HepG2 (cell line): ENCODE results near the gene NLE1. TPM values are rescaled to one million over a fixed set of nuclear protein-coding genes. Genes with fewer than 3 reads are reported as not detected.
A peak's percentile ranks its signal among the peaks of the same experiment; 100 is the strongest.

Source experiments
- ATAC-seq: fragments of 200-7000 bp; cut with Tn5 transposase; 3 replicates; pipeline ENCODE4 v1.9.1; 2020; ENCODE audit warnings: mild to moderate bottlenecking, moderate library complexity
- BruUV-seq: library from RNA; stranded (reverse); fragments of 400-500 nt; replicated peaks from 2 replicates; lab custom pipeline; 2021; lab: Mats Ljungman, UMichigan
- CTCF ChIA-PET: fragments of 300-600 bp; formaldehyde crosslinking; extraction: SDS; loops from one replicate; lab custom pipeline; 2021; ENCODE audit warnings: low total read pairs, inconsistent platforms, low intra/inter-chr PET ratio; lab: Yijun Ruan, JAX
- POLR2A ChIA-PET: fragments of 350-600 bp; sonication (Branson Sonifier 250); formaldehyde crosslinking; loops from one replicate; lab custom pipeline; 2020; ENCODE audit warnings: antibody characterized with exemption, inconsistent platforms; lab: Yijun Ruan, JAX
- DNase-seq: peaks from one replicate; pipeline ENCODE4 v3.0.0-alpha.2; 2015; ENCODE audit warnings: low spot score
- FAIRE-seq: peaks from 3 replicates; lab custom pipeline; 2011; peaks lifted over from hg19 to GRCh38; lab: Jason Lieb, UNC
- H2AFZ ChIP-seq: one replicate; pipeline ENCODE4 v1.6.1; 2011; ENCODE audit warnings: low read length, inconsistent platforms
- H3K27ac ChIP-seq: fragments of 300-600 bp; 3 replicates; pipeline ENCODE4 v1.8.0; 2011; ENCODE audit warnings: mixed run types, mild to moderate bottlenecking, mixed read lengths, low read length, inconsistent platforms; ENCODE audit not compliant: insufficient read depth; ENCODE audit errors: extremely low read length
- H3K27me3 ChIP-seq, 2 experiments: fragments of 200-600 bp in 1 of 2; 2 replicates in 1 of 2; 3 replicates in 1 of 2; pipeline versions ENCODE4 v1.6.0 to v1.8.0; 2011; ENCODE audit warnings: low read length in 2 of 2, mild to moderate bottlenecking in 2 of 2, moderate library complexity in 2 of 2, inconsistent platforms in 1 of 2; ENCODE audit not compliant: insufficient read depth in 2 of 2, control insufficient read depth in 1 of 2
- H3K36me3 ChIP-seq, 2 experiments: fragments of 200-600 bp in 1 of 2; replicated peaks in 1 of 2; 2 replicates in 1 of 2; 3 replicates in 1 of 2; pipeline versions ENCODE4 v1.5.1 to v1.8.0; 2011; ENCODE audit warnings: low read length in 2 of 2, inconsistent platforms in 1 of 2; ENCODE audit not compliant: insufficient read depth in 2 of 2, control insufficient read depth in 1 of 2
- H3K4me1 ChIP-seq: 2 replicates; pipeline ENCODE4 v1.5.1; 2012; ENCODE audit warnings: low read length, inconsistent platforms; ENCODE audit not compliant: insufficient read depth
- H3K4me2 ChIP-seq: 2 replicates; pipeline ENCODE4 v1.6.0; 2011; ENCODE audit warnings: low read depth, low read length, inconsistent platforms
- H3K4me3 ChIP-seq, 3 experiments: fragments of 200-600 bp in 1 of 3; sonication (generic), shearing (Covaris generic) in 1 of 3; replicated peaks in 1 of 3; 2 replicates each; pipeline ENCODE4 v1.5.1; 2011 to 2016; ENCODE audit warnings: low read length in 3 of 3, inconsistent platforms in 2 of 3, low read depth in 2 of 3, mild to moderate bottlenecking in 2 of 3, control low read depth in 1 of 3, mixed read lengths in 1 of 3; ENCODE audit not compliant: insufficient read depth in 1 of 3
- H3K79me2 ChIP-seq: one replicate; pipeline ENCODE4 v1.6.1; 2011; ENCODE audit warnings: low read length, inconsistent platforms; ENCODE audit not compliant: insufficient read depth
- H3K9ac ChIP-seq: 2 replicates; pipeline ENCODE4 v1.6.0; 2011; ENCODE audit warnings: mild to moderate bottlenecking, low read depth, low read length, inconsistent platforms; ENCODE audit not compliant: insufficient read depth
- H3K9me3 ChIP-seq: 2 replicates; pipeline ENCODE4 v1.5.1; 2012; ENCODE audit warnings: mild to moderate bottlenecking, low read length
- H4K20me1 ChIP-seq: 2 replicates; pipeline ENCODE4 v1.6.0; 2011; ENCODE audit warnings: inconsistent platforms, mild to moderate bottlenecking, low read length, moderate library complexity; ENCODE audit not compliant: insufficient read depth
- POLR2G ChIP-seq: fragments of 200-400 bp; formaldehyde crosslinking; IDR thresholded peaks from 2 replicates; pipeline ENCODE4 v1.6.1; 2018; ENCODE audit warnings: mild to moderate bottlenecking, low read depth, low read length, moderate library complexity
- ZFP41 ChIP-seq: sonication (generic); formaldehyde crosslinking; IDR thresholded peaks from 2 replicates; pipeline ENCODE4 v1.4.0; 2020; ENCODE audit warnings: mild to moderate bottlenecking, missing genetic modification reagents, borderline replicate concordance
- WGBS: methylation state at CpG from one replicate; pipeline ENCODE4 v1.1.6; 2017; ENCODE audit warnings: low lambda C conversion rate; 5-methylcytosine and 5-hydroxymethylcytosine counted together
- in situ Hi-C: cut with HindIII; loops from 2 replicates; pipeline ENCODE4 v1.10.0; 2017; ENCODE audit warnings: low pct_unique_long_range_greater_than_20kb; ENCODE audit not compliant: extremely low pct_ligation_motif_present
- intact Hi-C: fragments of 100-400 bp; cut with micrococcal nuclease; formaldehyde crosslinking; loops from one replicate; pipeline ENCODE4 v1.10.0; 2022; ENCODE audit not compliant: unreplicated experiment
- polyA plus RNA-seq, 8 experiments: library from polyadenylated mRNA; depleted of rRNA in 3 of 8; stranded (reverse) in 7 of 8; unstranded in 1 of 8; fragments of >200 nt; fragmentation: Illumina TruSeq in 4 of 8; extraction: Trizol in 4 of 8; gene quantifications; 2 replicates each; pipeline versions ENCODE4 v1.2.1 to v1.2.3, GENCODE V29; 2011 to 2016; ENCODE audit warnings: low read depth in 4 of 8, missing spikeins in 1 of 8, mixed read lengths in 1 of 8; ENCODE audit not compliant: insufficient read depth in 1 of 8
- total RNA-seq, 5 experiments: library from RNA; depleted of rRNA; stranded (reverse); fragments of >200 nt; fragmentation: Illumina TruSeq; extraction: Trizol; gene quantifications; 2 replicates each; pipeline ENCODE4 v1.2.3, GENCODE V29; 2016; ENCODE audit warnings: low read depth in 1 of 5
- TF ChIP-seq, protein P1 (sequence below): sonication (generic); formaldehyde crosslinking; IDR thresholded peaks from 2 replicates; pipeline ENCODE4 v1.4.0; 2020; ENCODE audit warnings: mild to moderate bottlenecking, missing genetic modification reagents
- TF ChIP-seq, protein P2 (sequence below): sonication (generic); formaldehyde crosslinking; IDR thresholded peaks from 2 replicates; pipeline ENCODE4 v1.5.1; 2020; ENCODE audit warnings: missing genetic modification reagents, mild to moderate bottlenecking, borderline replicate concordance
- TF ChIP-seq, protein P3 (sequence below): sonication (generic); formaldehyde crosslinking; IDR thresholded peaks from 2 replicates; pipeline ENCODE4 v1.4.0; 2020; ENCODE audit warnings: low read depth, mild to moderate bottlenecking, missing genetic modification reagents

The NLE1 gene
- total and polyA plus RNA-seq, 2 of the 13 experiments (the other 11 are each of a cell fraction or from before 2014, with no cell fraction given): 20.3 to 34.5 TPM

DNA sequence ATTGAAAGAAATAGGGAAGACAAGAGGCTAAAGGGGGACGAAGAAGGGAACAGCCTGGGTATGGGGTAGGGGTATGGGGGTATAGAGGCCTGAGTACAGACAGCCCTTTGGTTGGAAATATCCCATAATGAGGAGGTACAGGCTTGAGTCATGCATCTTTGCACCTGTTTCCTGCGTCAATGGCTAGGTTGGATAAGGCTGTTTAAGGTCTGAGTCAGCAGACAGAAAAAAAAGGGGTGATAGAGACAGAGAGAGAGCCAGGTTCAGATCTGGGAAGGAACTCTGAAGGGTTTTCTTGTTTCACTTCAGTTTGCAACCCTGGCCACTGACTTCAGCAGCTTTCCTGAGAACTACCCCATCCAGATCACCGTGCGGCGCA, 12.1 kb downstream of the NLE1 start:
- Histone ChIP-seq H3K4me3 (no peak overlapping the region), H3K9me3 (no peaks in the 10 kb centered on the region), H3K4me2 (no peak overlapping the region), H4K20me1 (no peaks in the 10 kb centered on the region), H2AFZ (no peak overlapping the region), H3K36me3 (peaks cover 9 to 35% of the 10 kb centered on the region in 2 experiments), H3K79me2 (no peaks in the 10 kb centered on the region), H3K27ac (no peak overlapping the region), H3K27me3 (no peaks in the 10 kb centered on the region), H3K9ac (no peak overlapping the region), H3K4me1 (no peaks in the 10 kb centered on the region)
- ATAC-seq: no peak
- POLR2A ChIA-PET: interaction anchor here (1.4 kb wide), 1 partner anchor 17 kb away, joined by 4 read pairs; the partner anchor contains the start of gene UNC45B
- no TSS peak for BruUV-seq
- TF ChIP-seq, protein P1, sequence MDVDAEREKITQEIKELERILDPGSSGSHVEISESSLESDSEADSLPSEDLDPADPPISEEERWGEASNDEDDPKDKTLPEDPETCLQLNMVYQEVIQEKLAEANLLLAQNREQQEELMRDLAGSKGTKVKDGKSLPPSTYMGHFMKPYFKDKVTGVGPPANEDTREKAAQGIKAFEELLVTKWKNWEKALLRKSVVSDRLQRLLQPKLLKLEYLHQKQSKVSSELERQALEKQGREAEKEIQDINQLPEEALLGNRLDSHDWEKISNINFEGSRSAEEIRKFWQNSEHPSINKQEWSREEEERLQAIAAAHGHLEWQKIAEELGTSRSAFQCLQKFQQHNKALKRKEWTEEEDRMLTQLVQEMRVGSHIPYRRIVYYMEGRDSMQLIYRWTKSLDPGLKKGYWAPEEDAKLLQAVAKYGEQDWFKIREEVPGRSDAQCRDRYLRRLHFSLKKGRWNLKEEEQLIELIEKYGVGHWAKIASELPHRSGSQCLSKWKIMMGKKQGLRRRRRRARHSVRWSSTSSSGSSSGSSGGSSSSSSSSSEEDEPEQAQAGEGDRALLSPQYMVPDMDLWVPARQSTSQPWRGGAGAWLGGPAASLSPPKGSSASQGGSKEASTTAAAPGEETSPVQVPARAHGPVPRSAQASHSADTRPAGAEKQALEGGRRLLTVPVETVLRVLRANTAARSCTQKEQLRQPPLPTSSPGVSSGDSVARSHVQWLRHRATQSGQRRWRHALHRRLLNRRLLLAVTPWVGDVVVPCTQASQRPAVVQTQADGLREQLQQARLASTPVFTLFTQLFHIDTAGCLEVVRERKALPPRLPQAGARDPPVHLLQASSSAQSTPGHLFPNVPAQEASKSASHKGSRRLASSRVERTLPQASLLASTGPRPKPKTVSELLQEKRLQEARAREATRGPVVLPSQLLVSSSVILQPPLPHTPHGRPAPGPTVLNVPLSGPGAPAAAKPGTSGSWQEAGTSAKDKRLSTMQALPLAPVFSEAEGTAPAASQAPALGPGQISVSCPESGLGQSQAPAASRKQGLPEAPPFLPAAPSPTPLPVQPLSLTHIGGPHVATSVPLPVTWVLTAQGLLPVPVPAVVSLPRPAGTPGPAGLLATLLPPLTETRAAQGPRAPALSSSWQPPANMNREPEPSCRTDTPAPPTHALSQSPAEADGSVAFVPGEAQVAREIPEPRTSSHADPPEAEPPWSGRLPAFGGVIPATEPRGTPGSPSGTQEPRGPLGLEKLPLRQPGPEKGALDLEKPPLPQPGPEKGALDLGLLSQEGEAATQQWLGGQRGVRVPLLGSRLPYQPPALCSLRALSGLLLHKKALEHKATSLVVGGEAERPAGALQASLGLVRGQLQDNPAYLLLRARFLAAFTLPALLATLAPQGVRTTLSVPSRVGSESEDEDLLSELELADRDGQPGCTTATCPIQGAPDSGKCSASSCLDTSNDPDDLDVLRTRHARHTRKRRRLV (CRISPR knock-in tag): no peak
- TF ChIP-seq, protein P2, sequence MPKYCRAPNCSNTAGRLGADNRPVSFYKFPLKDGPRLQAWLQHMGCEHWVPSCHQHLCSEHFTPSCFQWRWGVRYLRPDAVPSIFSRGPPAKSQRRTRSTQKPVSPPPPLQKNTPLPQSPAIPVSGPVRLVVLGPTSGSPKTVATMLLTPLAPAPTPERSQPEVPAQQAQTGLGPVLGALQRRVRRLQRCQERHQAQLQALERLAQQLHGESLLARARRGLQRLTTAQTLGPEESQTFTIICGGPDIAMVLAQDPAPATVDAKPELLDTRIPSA (CRISPR knock-in tag): no peak
- TF ChIP-seq, protein P3, sequence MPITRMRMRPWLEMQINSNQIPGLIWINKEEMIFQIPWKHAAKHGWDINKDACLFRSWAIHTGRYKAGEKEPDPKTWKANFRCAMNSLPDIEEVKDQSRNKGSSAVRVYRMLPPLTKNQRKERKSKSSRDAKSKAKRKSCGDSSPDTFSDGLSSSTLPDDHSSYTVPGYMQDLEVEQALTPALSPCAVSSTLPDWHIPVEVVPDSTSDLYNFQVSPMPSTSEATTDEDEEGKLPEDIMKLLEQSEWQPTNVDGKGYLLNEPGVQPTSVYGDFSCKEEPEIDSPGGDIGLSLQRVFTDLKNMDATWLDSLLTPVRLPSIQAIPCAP (CRISPR knock-in tag): no peak
- TF ChIP-seq ZFP41 (no peak), POLR2G (0 out of 2 replicates have a peak, but pooled peaks have one; percentile 17)
- CTCF ChIA-PET: no interaction called here
- intact Hi-C loops (no loop called here), in situ Hi-C loops (loop anchor here (10.0 kb wide), 1 partner anchor 705 kb away; no protein-coding TSS in a partner anchor)
- DNase-seq: no peak
- no peak for FAIRE-seq
- 93% methylated on average over 5 of the region's 5 CpGs for WGBS
